Stimulated activated CD8-positive, alpha-beta memory T cell treated with anti-CD3 and anti-CD28 coated beads, Interleukin-2, amount 100 ng/mL, for 48 hours (primary cell): Measurements from ENCODE around the gene STX4.
"Not testable (repeated sequence)": the region's sequence is repeated elsewhere in the genome, so short reads cannot be mapped to it uniquely, and the experiment has no call there.

ENCODE experiments used
- DNase-seq, 2 donors: peaks; one replicate each; pipeline ENCODE4 v3.0.0-alpha.2; 2020; ENCODE audit warnings: low read depth in 2 of 2

Gene STX4

DNA sequence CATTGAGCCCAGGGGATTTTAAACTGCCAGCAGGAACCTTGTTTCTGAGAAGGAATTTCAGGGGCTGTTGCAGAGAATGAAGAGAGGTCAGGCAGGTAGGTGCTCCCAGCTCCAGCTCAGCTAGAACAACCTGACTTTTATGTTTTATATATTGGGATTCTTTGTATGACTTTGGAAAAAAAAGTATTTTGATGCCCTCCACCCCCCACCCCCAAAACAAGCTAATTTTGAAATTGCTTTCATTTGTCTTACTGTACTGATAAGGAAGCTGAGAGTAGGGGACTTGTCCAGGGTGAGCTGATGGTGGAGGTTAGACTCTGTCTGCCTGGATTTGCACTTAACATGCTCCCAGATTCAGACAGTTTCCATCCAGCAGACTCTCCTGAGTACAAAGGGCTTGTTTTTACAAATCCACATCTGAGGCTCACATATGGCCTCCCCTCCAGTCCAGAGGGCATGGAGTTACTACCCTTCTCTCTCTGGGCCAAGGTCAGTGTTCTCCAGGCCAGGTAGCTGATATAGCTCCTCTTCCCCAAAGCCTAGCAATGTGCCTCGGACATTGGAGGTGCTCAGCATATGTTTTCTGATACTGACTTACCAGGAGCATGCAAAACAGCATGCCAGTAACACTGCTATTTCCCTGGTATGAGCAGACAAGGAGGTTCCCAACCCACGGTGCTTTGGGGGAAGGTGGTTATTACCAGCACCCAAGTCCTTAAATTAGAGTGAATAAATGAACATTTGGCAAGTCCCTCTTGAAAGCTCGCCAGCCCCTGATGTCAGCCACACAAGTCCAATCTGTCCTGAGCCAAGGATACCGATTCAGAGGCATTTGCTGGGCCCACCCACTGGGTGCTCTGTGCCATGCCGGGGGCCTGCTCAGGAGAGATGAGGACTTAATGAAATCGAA lies 34.3 kb upstream of the STX4 start:
- DNase-seq = no peak

- no peak for DNase-seq
These were observed 32.5 kb upstream of the STX4 start for GRCh38 chr16:31000671-31001382.

- no peak for DNase-seq
These were observed 31.7 kb upstream of the STX4 start for GRCh38 chr16:31001507-31002249.

DNA sequence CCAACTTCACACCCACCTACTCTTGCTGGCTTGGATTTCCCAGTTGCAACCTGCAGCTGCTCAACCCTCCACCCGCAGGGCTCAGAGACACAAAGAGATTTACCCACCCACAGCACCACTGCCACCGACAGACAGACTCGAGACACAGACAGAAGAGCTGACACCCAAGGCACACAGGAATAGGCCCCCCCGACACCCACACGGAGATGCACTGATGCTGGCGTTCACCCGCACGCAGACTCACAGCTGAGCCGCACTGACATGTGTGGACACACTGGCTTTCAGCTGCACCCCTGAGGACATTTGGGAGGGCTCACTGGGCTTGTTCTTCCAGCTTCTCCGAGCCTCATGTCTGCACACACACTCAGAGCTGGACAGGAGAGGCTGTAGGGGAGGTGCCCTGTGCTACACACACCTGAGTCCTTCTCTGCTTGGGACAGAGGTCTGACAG lies 31.1 kb upstream of the STX4 start:
- no peak for DNase-seq

GRCh38 chr16:31002862-31003341 lies 30.5 kb upstream of the STX4 start:
- DNase-seq = no peak

GRCh38 chr16:31003744-31004143 lies 29.6 kb upstream of the STX4 start:
- DNase-seq = no peak

DNA sequence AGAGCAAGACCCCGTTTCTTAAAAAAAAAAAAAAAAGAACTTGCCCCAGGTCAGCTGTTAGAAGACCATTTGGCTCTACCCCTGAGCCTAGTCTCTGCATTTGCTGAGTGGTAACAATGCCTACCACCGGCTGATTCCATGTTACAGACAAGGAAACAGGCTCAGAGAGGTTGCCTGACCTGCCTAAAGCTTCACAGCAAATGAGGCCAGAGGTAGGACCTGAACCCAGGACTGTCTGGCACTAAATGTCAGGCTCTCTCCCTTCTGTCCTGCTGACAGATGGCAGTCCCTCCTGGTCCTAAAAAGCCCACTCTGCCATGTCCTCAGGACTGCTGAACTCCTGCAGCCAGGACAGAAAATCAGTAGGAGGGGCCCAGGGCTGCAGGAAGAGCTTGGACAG lies 28.7 kb upstream of the STX4 start:
- DNase-seq = no peak

- DNase-seq = no peak
These were observed 27.8 kb upstream of the STX4 start for GRCh38 chr16:31005350-31006085.

- no peak for DNase-seq
These were observed 27.3 kb upstream of the STX4 start for GRCh38 chr16:31006086-31006385.

DNA sequence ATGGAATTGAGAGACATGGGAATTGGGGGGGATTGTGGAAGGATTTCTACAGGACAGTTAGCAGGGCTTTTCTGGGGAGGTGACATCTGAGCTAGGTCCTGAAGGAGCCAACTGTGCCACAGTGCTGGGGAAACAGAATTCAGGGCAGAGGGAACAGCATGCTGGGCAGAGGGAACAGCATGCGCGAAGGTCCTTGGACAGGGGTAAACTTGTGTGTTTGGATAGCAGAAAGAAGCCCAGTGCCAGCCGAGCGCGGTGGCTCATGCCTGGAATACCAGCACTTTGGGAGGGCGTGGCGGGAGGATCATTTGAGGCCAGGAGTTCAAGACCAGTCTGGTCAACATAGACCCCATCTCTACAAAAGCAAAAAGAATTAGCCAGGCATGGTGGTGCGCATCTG lies 26.8 kb upstream of the STX4 start:
- DNase-seq = no peak

- DNase-seq = no peak
These were observed 25.7 kb upstream of the STX4 start for GRCh38 chr16:31007684-31008083.

DNA sequence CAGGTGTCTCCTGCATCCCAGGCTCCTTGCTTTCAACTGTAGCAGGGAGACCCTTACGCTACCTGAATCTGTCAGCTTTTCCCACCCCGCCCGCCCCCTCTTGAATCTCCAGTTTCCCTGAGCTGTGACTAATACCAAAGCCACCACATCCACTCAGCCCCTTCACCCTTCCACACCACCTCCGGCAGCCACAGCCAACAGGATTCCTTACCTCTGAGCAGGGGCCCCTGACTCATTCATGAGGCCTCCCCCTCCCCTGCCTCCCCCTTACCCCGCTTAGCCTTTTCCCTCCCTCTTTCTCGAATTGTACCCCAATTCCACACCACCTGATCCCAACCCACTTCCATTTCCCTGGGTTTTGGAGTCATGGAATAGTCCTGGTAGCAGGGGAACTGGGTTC lies 25.2 kb upstream of the STX4 start:
- no peak for DNase-seq

DNA sequence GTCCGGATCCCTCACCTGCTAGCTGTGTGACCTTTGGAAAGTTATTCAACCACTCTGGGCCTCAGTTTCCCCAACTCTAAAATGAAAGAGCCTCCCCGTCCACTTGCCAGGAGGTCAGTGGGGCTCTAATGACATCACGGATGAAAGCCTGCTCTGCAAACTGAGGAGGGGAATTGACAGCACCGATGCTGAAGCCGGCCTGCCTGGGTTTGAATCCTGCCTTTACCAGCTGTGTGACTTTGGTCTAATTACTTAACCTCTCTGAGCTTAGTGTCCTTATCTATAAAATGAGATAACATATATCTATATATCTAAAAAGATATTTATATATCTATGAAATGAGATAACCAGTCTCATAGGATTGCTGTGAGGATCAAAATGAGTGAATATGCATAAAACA lies 24.8 kb upstream of the STX4 start:
- DNase-seq = no peak

- DNase-seq = no peak
These were observed 24.2 kb upstream of the STX4 start for GRCh38 chr16:31009120-31009519.

- no peak for DNase-seq
These were observed 23.3 kb upstream of the STX4 start for GRCh38 chr16:31009894-31010584.

GRCh38 chr16:31010585-31011325 lies 22.6 kb upstream of the STX4 start, which contains the start of gene STX1B:
Gene STX1B (minus strand): TSS chr16:31010638. CDS start chr16:31010396, 242 bp downstream.
- peak; percentile 16 to 20 for DNase-seq

- not testable (repeated sequence) for DNase-seq
These were observed 21.5 kb upstream of the STX4 start for GRCh38 chr16:31011815-31012214.

- not testable (repeated sequence) for DNase-seq
These were observed 20.1 kb upstream of the STX4 start for GRCh38 chr16:31013292-31013691.

DNA sequence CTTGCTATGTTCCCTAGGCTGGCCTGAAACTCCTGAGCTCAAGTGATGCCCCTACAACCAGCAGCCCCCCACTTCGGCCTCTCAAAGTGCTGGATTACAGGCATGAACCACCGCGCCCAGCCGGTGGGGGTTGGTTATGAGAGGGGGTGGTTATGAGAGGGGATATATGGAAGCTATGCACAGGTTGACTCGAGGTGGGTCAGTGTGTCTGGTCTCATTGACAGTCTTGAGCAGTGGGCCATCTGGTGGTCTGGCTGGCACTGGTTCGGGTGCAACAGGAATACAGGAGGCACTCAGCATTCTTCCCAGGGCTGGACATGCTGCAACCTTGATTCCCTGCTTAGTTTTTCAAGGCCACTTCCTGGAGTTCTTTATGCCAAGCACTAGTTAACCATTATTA lies 17.3 kb upstream of the STX4 start:
- DNase-seq = no peak

- DNase-seq = not testable (repeated sequence)
These were observed 15.6 kb upstream of the STX4 start for GRCh38 chr16:31017756-31018155.
